GM21447 (cell line): ENCODE data around the gene IFNA2.
"Not testable (repeated sequence)": the region's sequence is repeated elsewhere in the genome, so short reads cannot be mapped to it uniquely, and the experiment has no call there.

Experiments used
- ATAC-seq: cut with Tn5 transposase; IDR thresholded peaks from one replicate; pipeline ENCODE4 v1.9.1; 2021; ENCODE audit not compliant: unreplicated experiment

IFNA2 gene

GRCh38 chr9:21383627-21384026 lies 1.6 kb downstream of the IFNA2 start:
- ATAC-seq = no peak

GRCh38 chr9:21381448-21382339 lies 3.5 kb downstream of the IFNA2 start:
- peak; percentile 97 for ATAC-seq

- not testable (repeated sequence) for ATAC-seq
Observed at GRCh38 chr9:21371467-21371866, 13.7 kb downstream of the IFNA2 start.

- no peak for ATAC-seq
Observed at GRCh38 chr9:21367957-21368356, 17.2 kb downstream of the IFNA2 start, which contains the start of gene IFNA13. TSS of gene IFNA13 (minus strand) at chr9:21368057. CDS start at chr9:21368010, 47 bp downstream.

- ATAC-seq = peak; percentile 96
Observed at GRCh38 chr9:21367169-21367568, 18.0 kb downstream of the IFNA2 start.

GRCh38 chr9:21362287-21362686 lies 22.9 kb downstream of the IFNA2 start:
- no peak for ATAC-seq

GRCh38 chr9:21357479-21358460 lies 27.4 kb downstream of the IFNA2 start:
- peak; percentile 95 for ATAC-seq

- ATAC-seq = no peak
Observed at GRCh38 chr9:21350787-21351186, 34.4 kb downstream of the IFNA2 start, which contains the start of gene IFNA6. TSS of gene IFNA6 (minus strand) at chr9:21350887. CDS start at chr9:21350887, 0 bp downstream.

- ATAC-seq = no peak
Observed at GRCh38 chr9:21348430-21348970, 36.7 kb downstream of the IFNA2 start.

GRCh38 chr9:21340735-21341134 lies 44.5 kb downstream of the IFNA2 start:
- no peak for ATAC-seq

- no peak for ATAC-seq
Observed at GRCh38 chr9:21336457-21336856, 48.7 kb downstream of the IFNA2 start.

- ATAC-seq = peak; percentile 89
Observed at GRCh38 chr9:21334701-21335632, 50.2 kb downstream of the IFNA2 start, which contains the start of gene KLHL9. TSS of gene KLHL9 (minus strand) at chr9:21335404. CDS start at chr9:21334859, 545 bp downstream.
